Hypothalamus (tissue), 51 donors: ENCODE measurements around the gene RWDD4.
"Not testable (repeated sequence)": the region's sequence is repeated elsewhere in the genome, so short reads cannot be mapped to it uniquely, and the experiment has no call there.

Source experiments
- DNase-seq, 51 donors: peaks; one replicate each; lab custom pipeline; 2025; lab: John Stamatoyannopoulos, UW

RWDD4 gene

GRCh38 chr4:183636503-183636902 is 22.5 kb downstream of the RWDD4 start:
- no peak for DNase-seq

GRCh38 chr4:183635741-183636140 is 23.2 kb downstream of the RWDD4 start:
- no peak for DNase-seq

GRCh38 chr4:183635321-183635720 is 23.7 kb downstream of the RWDD4 start:
- peak in 1 of 51 donors; percentile 10 for DNase-seq

- DNase-seq: no peak
Observed at GRCh38 chr4:183633476-183634400, 25.2 kb downstream of the RWDD4 start.

GRCh38 chr4:183632689-183633088 is 26.3 kb downstream of the RWDD4 start:
- no peak for DNase-seq

- peak in 1 of 51 donors; percentile 7 for DNase-seq
Observed at GRCh38 chr4:183631577-183632198, 27.3 kb downstream of the RWDD4 start.

GRCh38 chr4:183627979-183628588 is 30.9 kb downstream of the RWDD4 start:
- DNase-seq: no peak

- DNase-seq: not testable (repeated sequence)
Observed at GRCh38 chr4:183627286-183627685, 31.7 kb downstream of the RWDD4 start.

GRCh38 chr4:183626168-183626567 is 32.8 kb downstream of the RWDD4 start:
- no peak for DNase-seq

GRCh38 chr4:183624548-183624947 is 34.4 kb downstream of the RWDD4 start:
- no peak for DNase-seq

- DNase-seq: no peak
Observed at GRCh38 chr4:183621875-183622274, 37.1 kb downstream of the RWDD4 start.

GRCh38 chr4:183620421-183620820 is 38.6 kb downstream of the RWDD4 start:
- no peak for DNase-seq

- no peak for DNase-seq
Observed at GRCh38 chr4:183618681-183619080, 40.3 kb downstream of the RWDD4 start.

GRCh38 chr4:183617075-183617474 is 41.9 kb downstream of the RWDD4 start:
- DNase-seq: no peak

GRCh38 chr4:183612329-183613250 is 46.4 kb downstream of the RWDD4 start:
- no peak for DNase-seq

GRCh38 chr4:183611210-183611830 is 47.7 kb downstream of the RWDD4 start:
- DNase-seq: no peak

- no peak for DNase-seq
Observed at GRCh38 chr4:183610613-183611012, 48.4 kb downstream of the RWDD4 start.

- no peak for DNase-seq
Observed at GRCh38 chr4:183610033-183610432, 49.0 kb downstream of the RWDD4 start.

- no peak for DNase-seq
Observed at GRCh38 chr4:183609151-183609550, 49.8 kb downstream of the RWDD4 start.

- DNase-seq: no peak
Observed at GRCh38 chr4:183607894-183608293, 51.1 kb downstream of the RWDD4 start.
